Activated naive CD4-positive, alpha-beta T cell treated with anti-CD3 and anti-CD28 coated beads, Interleukin-2, amount 50 U/mL, for 24 hours (primary cell): ENCODE measurements around the gene CWC27.
A peak's percentile ranks its signal among the peaks of the same experiment; 100 is the strongest.

ENCODE experiments used
- H3K27ac Mint-ChIP-seq: one replicate; pipeline ENCODE4 v1.8.0; 2021; ENCODE audit warnings: mild to moderate bottlenecking, mixed read lengths
- H3K27me3 Mint-ChIP-seq: one replicate; pipeline ENCODE4 v1.8.0; 2021; ENCODE audit warnings: mixed read lengths
- H3K36me3 Mint-ChIP-seq: one replicate; pipeline ENCODE4 v1.8.0; 2021; ENCODE audit warnings: mixed read lengths
- H3K4me1 Mint-ChIP-seq: one replicate; pipeline ENCODE4 v1.8.0; 2021; ENCODE audit warnings: mixed read lengths
- H3K4me3 Mint-ChIP-seq: one replicate; pipeline ENCODE4 v1.8.0; 2021; ENCODE audit warnings: mild to moderate bottlenecking, mixed read lengths
- H3K9me3 Mint-ChIP-seq: one replicate; pipeline ENCODE4 v1.8.0; 2021; ENCODE audit warnings: mixed read lengths

Gene CWC27

DNA sequence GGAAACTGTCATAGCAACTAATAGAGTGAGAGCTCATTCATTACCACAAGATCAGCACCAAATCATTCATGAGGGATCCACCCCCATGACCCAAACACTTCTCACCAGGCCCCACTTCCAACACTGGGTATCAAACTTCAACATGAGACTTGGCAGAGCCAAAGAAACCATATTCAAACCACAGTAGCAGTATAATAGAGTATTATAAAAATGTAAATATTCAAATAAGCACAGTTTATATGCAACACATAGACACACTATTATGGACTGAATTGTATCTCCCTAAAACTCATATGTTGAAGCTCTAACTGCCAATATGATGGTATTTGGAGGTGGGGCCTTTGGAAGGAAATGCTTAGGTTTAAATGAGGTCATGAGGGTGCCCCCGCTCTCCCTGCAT is 240.5 kb downstream of the CWC27 start:
- H3K9me3 Mint-ChIP-seq: no peaks in the 10 kb centered on the region
- H3K27me3 Mint-ChIP-seq: no peaks in the 10 kb centered on the region
- H3K27ac Mint-ChIP-seq: no peak overlapping the region
- H3K36me3 Mint-ChIP-seq: peaks cover 3% of the 10 kb centered on the region
- no peaks in the 10 kb centered on the region for H3K4me1 Mint-ChIP-seq
- H3K4me3 Mint-ChIP-seq: no peak overlapping the region

GRCh38 chr5:65010841-65011240 is 242.1 kb downstream of the CWC27 start:
- Mint-ChIP-seq H3K4me1 (no peaks in the 10 kb centered on the region), H3K27ac (no peak overlapping the region), H3K9me3 (no peaks in the 10 kb centered on the region), H3K36me3 (peaks cover 3% of the 10 kb centered on the region), H3K27me3 (no peaks in the 10 kb centered on the region), H3K4me3 (no peak overlapping the region)

DNA sequence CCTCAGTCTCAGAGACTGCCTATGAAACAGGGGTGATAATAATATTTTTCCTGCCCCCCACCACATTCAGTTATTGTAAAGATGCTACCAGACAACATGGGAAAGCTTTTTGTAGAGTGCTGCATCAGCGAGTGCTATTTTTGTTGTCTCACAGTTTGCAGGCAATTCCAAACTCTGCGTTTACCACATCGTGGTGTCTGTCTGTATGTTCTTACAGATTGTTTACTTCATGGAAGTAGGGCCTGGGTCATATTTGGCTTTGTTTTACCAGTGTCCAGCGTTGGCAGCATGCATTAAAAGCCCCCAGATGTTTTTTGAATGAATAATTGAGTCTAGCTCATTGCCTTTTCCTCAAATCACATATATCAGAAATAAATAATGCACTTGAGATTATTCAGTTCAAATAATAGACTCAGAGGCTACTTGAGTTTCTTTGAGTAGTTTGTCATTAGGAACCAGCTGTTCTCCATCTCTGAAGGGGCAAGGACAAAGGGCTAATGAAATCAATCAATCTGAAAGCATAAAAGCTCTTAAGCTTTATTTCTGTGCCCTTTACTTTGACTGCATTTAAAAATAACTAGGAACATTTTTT is 243.7 kb downstream of the CWC27 start:
- Mint-ChIP-seq H3K4me3 (no peak overlapping the region), H3K9me3 (no peaks in the 10 kb centered on the region), H3K27me3 (no peaks in the 10 kb centered on the region), H3K27ac (no peak overlapping the region), H3K36me3 (peaks cover 1% of the 10 kb centered on the region), H3K4me1 (no peaks in the 10 kb centered on the region)

DNA sequence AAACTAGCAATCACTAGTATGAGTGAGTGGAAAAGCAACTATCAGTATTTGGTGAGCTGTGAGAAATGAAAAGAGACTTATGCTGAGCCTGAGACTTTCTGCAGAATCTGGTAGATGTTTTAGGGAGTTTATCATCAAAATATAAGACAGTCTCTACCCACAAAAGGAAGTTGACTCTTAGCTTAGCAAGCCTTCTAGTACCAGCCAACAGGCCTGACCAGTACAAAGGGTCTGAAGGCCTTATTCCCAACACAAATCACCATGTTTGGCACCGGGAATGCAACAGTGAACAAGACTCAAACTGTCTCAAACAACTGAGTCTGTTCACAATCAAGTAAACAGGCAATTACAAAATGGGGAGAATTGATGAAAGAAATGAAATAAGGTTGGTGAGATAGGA is 244.4 kb downstream of the CWC27 start:
- no peaks in the 10 kb centered on the region for H3K9me3 Mint-ChIP-seq
- H3K4me1 Mint-ChIP-seq: no peaks in the 10 kb centered on the region
- H3K27ac Mint-ChIP-seq: no peak overlapping the region
- H3K4me3 Mint-ChIP-seq: no peak overlapping the region
- no peaks in the 10 kb centered on the region for H3K27me3 Mint-ChIP-seq
- peaks cover 4% of the 10 kb centered on the region for H3K36me3 Mint-ChIP-seq

- peaks cover 6% of the 10 kb centered on the region for H3K36me3 Mint-ChIP-seq
- no peaks in the 10 kb centered on the region for H3K27me3 Mint-ChIP-seq
- H3K4me1 Mint-ChIP-seq: peaks cover 3% of the 10 kb centered on the region
- no peaks in the 10 kb centered on the region for H3K9me3 Mint-ChIP-seq
- H3K4me3 Mint-ChIP-seq: no peak overlapping the region
- H3K27ac Mint-ChIP-seq: no peak overlapping the region
These were observed 246.0 kb downstream of the CWC27 start for GRCh38 chr5:65014769-65015168.

DNA sequence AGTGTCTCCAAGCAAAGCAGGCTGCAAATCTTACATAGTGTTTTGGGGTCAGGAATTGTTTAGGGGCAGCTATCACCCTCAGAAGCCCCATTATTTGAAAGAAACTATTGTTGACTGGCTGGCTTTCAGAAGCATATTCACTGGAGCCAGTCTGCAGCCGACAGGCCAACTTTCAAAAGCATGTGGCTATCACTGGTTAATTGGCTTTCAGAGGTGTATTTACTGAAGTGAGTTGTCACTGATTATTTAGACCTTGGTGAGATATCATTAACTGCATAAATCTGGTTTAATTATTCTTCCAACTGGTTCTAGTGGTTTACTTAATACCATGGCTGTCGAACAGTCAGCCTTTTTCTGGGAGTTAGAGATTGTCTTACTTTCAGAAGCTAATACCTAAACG is 247.0 kb downstream of the CWC27 start:
- no peaks in the 10 kb centered on the region for H3K27me3 Mint-ChIP-seq
- no peaks in the 10 kb centered on the region for H3K9me3 Mint-ChIP-seq
- H3K4me3 Mint-ChIP-seq: no peak overlapping the region
- peaks cover 12% of the 10 kb centered on the region for H3K4me1 Mint-ChIP-seq
- no peak overlapping the region for H3K27ac Mint-ChIP-seq
- H3K36me3 Mint-ChIP-seq: peaks cover 4% of the 10 kb centered on the region

DNA sequence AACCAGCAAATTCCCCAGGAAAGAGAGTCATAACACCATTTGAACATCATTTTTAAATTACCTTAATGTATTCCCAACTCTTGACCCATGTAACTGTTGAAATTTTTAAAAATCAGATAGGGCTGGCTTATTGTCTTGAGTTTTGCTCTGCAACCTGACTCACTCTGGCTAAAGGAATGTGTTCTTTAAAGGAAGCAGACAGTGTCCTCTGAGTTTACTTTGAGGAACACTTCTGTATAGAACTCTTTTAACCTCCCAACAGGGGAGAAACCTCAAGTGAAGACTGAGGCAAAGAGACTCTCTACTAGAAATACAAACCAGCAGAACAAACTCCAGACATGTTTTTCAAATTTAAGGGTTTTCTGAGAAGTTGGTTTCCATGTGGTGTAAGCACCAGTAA is 248.9 kb downstream of the CWC27 start:
- Mint-ChIP-seq H3K9me3 (no peaks in the 10 kb centered on the region), H3K27me3 (no peaks in the 10 kb centered on the region), H3K4me3 (no peak overlapping the region), H3K27ac (no peak overlapping the region), H3K36me3 (peaks cover 4% of the 10 kb centered on the region), H3K4me1 (peaks cover 21% of the 10 kb centered on the region)

GRCh38 chr5:65018763-65019162 is 250.0 kb downstream of the CWC27 start:
- Mint-ChIP-seq H3K4me3 (no peak overlapping the region), H3K27ac (no peak overlapping the region), H3K4me1 (peaks cover 21% of the 10 kb centered on the region), H3K36me3 (peaks cover 4% of the 10 kb centered on the region), H3K27me3 (no peaks in the 10 kb centered on the region), H3K9me3 (no peaks in the 10 kb centered on the region)

DNA sequence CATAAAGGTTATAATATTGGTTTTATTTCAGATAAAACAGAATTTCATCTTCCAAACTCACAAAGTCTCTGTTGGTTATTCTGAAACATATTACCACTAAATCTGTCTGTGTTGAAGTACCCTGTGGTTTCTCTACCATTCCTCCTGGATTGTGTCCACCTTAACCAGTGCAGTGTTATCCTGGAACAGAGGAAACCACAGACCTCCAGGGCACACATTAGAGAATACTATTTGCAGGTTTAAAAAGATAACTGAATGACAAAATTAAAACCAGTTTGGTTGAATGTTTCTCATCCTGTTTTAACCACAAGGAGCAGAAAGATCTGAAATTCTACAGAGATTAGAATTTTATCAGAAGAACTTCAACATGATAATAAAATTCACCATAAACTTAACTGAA is 251.8 kb downstream of the CWC27 start:
- Mint-ChIP-seq H3K27ac (peak overlapping the region; percentile 24), H3K36me3 (peaks cover 4% of the 10 kb centered on the region), H3K4me3 (no peak overlapping the region), H3K9me3 (no peaks in the 10 kb centered on the region), H3K4me1 (peaks cover 21% of the 10 kb centered on the region), H3K27me3 (no peaks in the 10 kb centered on the region)

GRCh38 chr5:65021527-65022226 is 252.9 kb downstream of the CWC27 start:
- H3K4me1 Mint-ChIP-seq: peaks cover 25% of the 10 kb centered on the region

DNA sequence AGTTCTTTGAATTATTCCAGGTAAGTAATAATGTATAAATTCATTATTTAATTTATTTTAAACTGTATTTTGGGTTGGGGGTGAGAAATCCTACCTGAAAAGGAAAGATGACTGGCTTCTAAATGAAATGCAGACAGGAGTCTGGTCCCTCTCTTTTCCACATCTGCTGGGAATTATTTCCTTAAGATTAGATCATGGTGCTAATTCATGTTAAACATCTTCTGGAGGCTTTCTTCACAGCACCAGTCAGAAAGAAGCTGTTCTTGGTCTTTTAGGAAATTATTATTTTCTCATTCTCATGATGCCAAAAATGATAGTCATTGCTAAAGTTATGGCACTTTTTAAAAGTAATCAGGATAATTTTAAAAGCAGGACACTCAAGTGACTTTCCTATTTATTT is 254.2 kb downstream of the CWC27 start:
- Mint-ChIP-seq H3K9me3 (no peaks in the 10 kb centered on the region), H3K27me3 (no peaks in the 10 kb centered on the region), H3K4me1 (peaks cover 31% of the 10 kb centered on the region), H3K36me3 (peaks cover 4% of the 10 kb centered on the region), H3K27ac (no peak overlapping the region), H3K4me3 (no peak overlapping the region)

More at GRCh38 chr5:65021527-65022226, 252.9 kb downstream of the CWC27 start:
- H3K27ac Mint-ChIP-seq: no peak overlapping the region
- H3K36me3 Mint-ChIP-seq: peaks cover 4% of the 10 kb centered on the region
- H3K4me3 Mint-ChIP-seq: no peak overlapping the region
- no peaks in the 10 kb centered on the region for H3K27me3 Mint-ChIP-seq
- H3K9me3 Mint-ChIP-seq: no peaks in the 10 kb centered on the region

DNA sequence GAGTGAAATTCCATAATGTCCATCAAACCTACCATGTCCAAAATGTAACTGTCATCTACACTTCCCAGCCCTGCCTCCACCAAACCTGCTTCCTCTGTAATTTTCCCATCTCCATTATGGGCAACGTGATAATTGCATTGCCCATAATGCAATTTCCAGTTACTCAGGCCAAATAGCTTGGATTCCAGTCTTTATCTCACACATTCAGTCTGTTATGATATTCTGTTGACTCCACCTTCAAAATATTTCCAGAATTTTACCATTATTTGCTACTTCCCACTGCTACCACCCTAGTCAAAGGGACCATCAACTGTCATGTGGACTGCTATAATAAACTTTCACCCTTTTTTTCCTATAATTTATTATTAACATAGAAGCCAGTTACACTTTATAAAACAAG is 256.0 kb downstream of the CWC27 start:
- H3K27me3 Mint-ChIP-seq: no peaks in the 10 kb centered on the region
- H3K27ac Mint-ChIP-seq: no peak overlapping the region
- H3K36me3 Mint-ChIP-seq: no peaks in the 10 kb centered on the region
- H3K4me3 Mint-ChIP-seq: no peak overlapping the region
- H3K9me3 Mint-ChIP-seq: no peaks in the 10 kb centered on the region
- H3K4me1 Mint-ChIP-seq: peaks cover 29% of the 10 kb centered on the region

GRCh38 chr5:65026816-65027548 is 258.3 kb downstream of the CWC27 start:
- Mint-ChIP-seq H3K4me3 (no peak overlapping the region), H3K27ac (no peak overlapping the region), H3K27me3 (no peaks in the 10 kb centered on the region), H3K36me3 (no peaks in the 10 kb centered on the region), H3K9me3 (no peaks in the 10 kb centered on the region), H3K4me1 (peaks cover 10% of the 10 kb centered on the region)

DNA sequence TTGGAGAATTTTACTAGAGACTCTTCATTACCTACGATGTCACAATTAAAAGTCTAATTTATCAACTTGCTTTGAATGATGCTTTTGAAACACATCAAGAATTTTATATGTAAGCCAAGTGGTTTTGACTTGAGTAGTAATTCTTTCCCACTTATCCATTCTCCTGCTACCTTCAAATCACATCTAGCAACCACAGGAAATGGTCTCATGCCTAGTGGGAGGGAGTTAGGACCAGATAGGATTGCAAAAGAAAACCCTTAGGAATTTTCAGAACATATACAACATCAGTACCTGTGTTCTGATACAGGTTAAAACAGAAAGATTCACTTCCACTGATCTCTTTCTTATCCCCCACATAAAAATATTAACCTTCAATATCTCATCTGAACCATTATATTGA is 260.4 kb downstream of the CWC27 start:
- no peaks in the 10 kb centered on the region for H3K36me3 Mint-ChIP-seq
- H3K27ac Mint-ChIP-seq: no peak overlapping the region
- no peaks in the 10 kb centered on the region for H3K9me3 Mint-ChIP-seq
- peaks cover 14% of the 10 kb centered on the region for H3K4me1 Mint-ChIP-seq
- no peaks in the 10 kb centered on the region for H3K27me3 Mint-ChIP-seq
- no peak overlapping the region for H3K4me3 Mint-ChIP-seq

GRCh38 chr5:65030056-65030455 is 261.3 kb downstream of the CWC27 start:
- Mint-ChIP-seq H3K4me3 (no peak overlapping the region), H3K36me3 (no peaks in the 10 kb centered on the region), H3K27ac (no peak overlapping the region)

GRCh38 chr5:65032250-65032649 is 263.5 kb downstream of the CWC27 start:
- Mint-ChIP-seq H3K36me3 (no peaks in the 10 kb centered on the region), H3K27me3 (no peaks in the 10 kb centered on the region), H3K27ac (no peak overlapping the region), H3K4me3 (no peak overlapping the region), H3K9me3 (no peaks in the 10 kb centered on the region), H3K4me1 (peaks cover 28% of the 10 kb centered on the region)

More at GRCh38 chr5:65030056-65030455, 261.3 kb downstream of the CWC27 start:
- H3K4me1 Mint-ChIP-seq: peaks cover 21% of the 10 kb centered on the region
- H3K9me3 Mint-ChIP-seq: no peaks in the 10 kb centered on the region
- H3K27me3 Mint-ChIP-seq: no peaks in the 10 kb centered on the region
